PC-3 (cell line): ENCODE measurements around the gene CBFA2T3. TPM values are rescaled to one million over a fixed set of nuclear protein-coding genes. Genes with fewer than 3 reads are reported as not detected.

Experiments used
- ATAC-seq: fragments of 200-7000 bp; cut with Tn5 transposase; 2 replicates; pipeline ENCODE4 v1.9.1; 2020; ENCODE audit warnings: mild to moderate bottlenecking, moderate library complexity
- BruUV-seq: library from RNA; stranded (reverse); fragments of 400-500 nt; replicated peaks from 2 replicates; lab custom pipeline; 2021; lab: Mats Ljungman, UMichigan
- CTCF ChIA-PET: fragments of 300-600 bp; sonication (Branson Sonifier 250); formaldehyde crosslinking; loops from one replicate; lab custom pipeline; 2022; ENCODE audit warnings: antibody characterized with exemption; lab: Charles Lee
- POLR2A ChIA-PET: fragments of 300-600 bp; sonication (Branson Sonifier 250); formaldehyde crosslinking; loops from one replicate; lab custom pipeline; 2022; ENCODE audit warnings: antibody characterized with exemption; ENCODE audit not compliant: unreplicated experiment; lab: Charles Lee
- DNase-seq: peaks from one replicate; pipeline ENCODE4 v3.0.0-alpha.2; 2015
- H2AFZ ChIP-seq: fragments of 300-600 bp; sonication (generic); 2 replicates; pipeline ENCODE4 v1.6.0; 2016; ENCODE audit warnings: antibody characterized with exemption, low read length
- H3F3A ChIP-seq: fragments of 300-600 bp; sonication (generic); one replicate; pipeline ENCODE4 v1.6.0; 2017; ENCODE audit warnings: antibody characterized with exemption, low read length, control low read depth, mild to moderate bottlenecking; ENCODE audit not compliant: unreplicated experiment
- H3K27ac ChIP-seq: fragments of 300-600 bp; sonication (generic); 2 replicates; pipeline ENCODE4 v1.5.1; 2016; ENCODE audit warnings: mild to moderate bottlenecking, low read length
- H3K27me3 ChIP-seq: fragments of 300-600 bp; sonication (generic); 2 replicates; pipeline ENCODE4 v1.6.1; 2016; ENCODE audit warnings: low read length, mixed read lengths
- H3K36me3 ChIP-seq: fragments of 300-600 bp; sonication (generic); 2 replicates; pipeline ENCODE4 v1.6.1; 2016; ENCODE audit warnings: low read depth, mixed run types, low read length, mixed read lengths
- H3K4me1 ChIP-seq: fragments of 300-600 bp; sonication (generic); 2 replicates; pipeline ENCODE4 v1.5.1; 2016; ENCODE audit warnings: low read length; ENCODE audit not compliant: insufficient read depth
- H3K4me2 ChIP-seq: fragments of 300-600 bp; sonication (generic); 2 replicates; pipeline ENCODE4 v1.6.0; 2016; ENCODE audit warnings: low read length
- H3K4me3 ChIP-seq: fragments of 300-600 bp; sonication (generic); 2 replicates; pipeline ENCODE4 v1.5.1; 2016; ENCODE audit warnings: mild to moderate bottlenecking, low read length, mixed read lengths
- H3K79me2 ChIP-seq: fragments of 300-600 bp; sonication (generic); 2 replicates; pipeline ENCODE4 v1.6.1; 2017; ENCODE audit warnings: low read length, mixed read lengths
- H3K9ac ChIP-seq: fragments of 300-600 bp; sonication (generic); 2 replicates; pipeline ENCODE4 v1.6.0; 2016; ENCODE audit warnings: mild to moderate bottlenecking, low read length
- H3K9me2 ChIP-seq: fragments of 300-600 bp; sonication (generic); replicated peaks from 2 replicates; pipeline ENCODE4 v1.6.1; 2016; ENCODE audit warnings: mixed run types, low read length, mixed read lengths
- H3K9me3 ChIP-seq: fragments of 300-600 bp; sonication (generic); 2 replicates; pipeline ENCODE4 v1.6.1; 2016; ENCODE audit warnings: low read length, mixed read lengths
- H4K20me1 ChIP-seq: fragments of 300-600 bp; sonication (generic); 2 replicates; pipeline ENCODE4 v1.6.1; 2016; ENCODE audit warnings: low read length, mixed read lengths
- EZH2 ChIP-seq: fragments of 300-600 bp; sonication (generic); IDR thresholded peaks from one replicate; pipeline ENCODE4 v1.6.1; 2017; ENCODE audit warnings: antibody characterized with exemption, mild to moderate bottlenecking, low read length; ENCODE audit not compliant: unreplicated experiment
- EZH2phosphoT487 ChIP-seq: fragments of 300-600 bp; sonication (generic); IDR thresholded peaks from 2 replicates; pipeline ENCODE4 v1.6.1; 2018; ENCODE audit warnings: mild to moderate bottlenecking, antibody characterized with exemption, low read length, borderline replicate concordance
- intact Hi-C: fragments of 100-400 bp; cut with micrococcal nuclease; formaldehyde crosslinking; loops from 2 replicates; pipeline ENCODE4 v1.9.0; 2023
- total RNA-seq: library from RNA; depleted of rRNA; stranded (reverse); fragments of >200 nt; gene quantifications from 2 replicates; pipeline ENCODE4 v1.2.3, GENCODE V29; 2014
- TF ChIP-seq, protein P1 (sequence below): fragments of 300-600 bp; sonication (generic); conservative IDR thresholded peaks from 2 replicates; pipeline ENCODE4 v1.5.1; 2017; ENCODE audit warnings: antibody characterized with exemption, low read depth, mild to moderate bottlenecking, low read length

CBFA2T3 gene
- total RNA-seq, 1 experiment from 2014 or later = not detected

DNA sequence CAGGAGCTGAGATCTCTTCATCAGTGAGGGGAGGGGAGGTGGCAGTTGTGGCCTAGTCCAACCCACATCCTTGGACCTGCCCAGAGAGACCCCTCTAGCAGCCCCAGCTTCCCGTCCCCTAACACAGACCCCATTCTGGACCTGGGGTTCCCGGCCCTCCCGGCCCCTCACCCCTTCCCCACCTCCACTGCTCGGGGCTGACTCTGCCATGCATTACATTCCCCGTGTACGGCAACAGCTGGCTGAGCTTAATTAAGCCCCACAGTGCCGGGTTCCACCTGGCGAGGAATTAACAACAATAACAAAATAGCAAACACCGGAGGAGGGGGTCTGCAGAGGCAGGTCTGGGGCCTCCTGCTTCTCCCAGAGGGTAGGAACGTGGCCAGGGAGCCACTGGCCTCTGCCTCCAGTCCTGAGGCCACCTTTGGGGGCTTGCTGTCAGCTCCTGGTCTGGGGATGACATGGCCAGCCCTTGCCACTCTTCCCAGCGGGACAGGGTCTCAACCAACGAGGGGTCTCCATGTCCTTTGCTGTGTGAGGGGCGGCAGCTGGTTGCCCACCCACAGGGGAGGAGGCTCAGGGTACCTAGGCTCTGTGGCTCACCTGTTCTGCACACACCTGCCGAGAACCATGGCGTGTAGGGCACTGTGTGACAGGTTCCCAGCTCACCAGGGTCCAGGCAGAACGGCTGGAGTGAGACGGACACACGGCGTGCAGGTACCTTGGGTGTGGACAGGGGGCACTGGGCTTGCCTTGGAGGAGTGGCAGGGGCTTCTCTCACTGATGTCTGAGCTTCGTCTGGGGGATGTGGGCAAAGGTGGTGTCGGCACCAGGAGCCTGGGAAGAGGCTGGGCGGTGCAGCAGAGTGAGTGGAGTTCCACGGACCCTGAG is 46.9 kb upstream of the CBFA2T3 start:
- H3F3A ChIP-seq = no peaks in the 10 kb centered on the region
- H3K9me2 ChIP-seq = no peaks in the 10 kb centered on the region
- DNase-seq (no peak), ATAC-seq (no peak)
- no peaks in the 10 kb centered on the region for H3K79me2 ChIP-seq
- no peaks in the 10 kb centered on the region for H3K9me3 ChIP-seq
- H3K4me2 ChIP-seq = no peak overlapping the region
- no peak overlapping the region for H3K27ac ChIP-seq
- H3K9ac ChIP-seq = no peak overlapping the region
- H3K27me3 ChIP-seq = peaks cover 58% of the 10 kb centered on the region
- TF ChIP-seq, protein P1, sequence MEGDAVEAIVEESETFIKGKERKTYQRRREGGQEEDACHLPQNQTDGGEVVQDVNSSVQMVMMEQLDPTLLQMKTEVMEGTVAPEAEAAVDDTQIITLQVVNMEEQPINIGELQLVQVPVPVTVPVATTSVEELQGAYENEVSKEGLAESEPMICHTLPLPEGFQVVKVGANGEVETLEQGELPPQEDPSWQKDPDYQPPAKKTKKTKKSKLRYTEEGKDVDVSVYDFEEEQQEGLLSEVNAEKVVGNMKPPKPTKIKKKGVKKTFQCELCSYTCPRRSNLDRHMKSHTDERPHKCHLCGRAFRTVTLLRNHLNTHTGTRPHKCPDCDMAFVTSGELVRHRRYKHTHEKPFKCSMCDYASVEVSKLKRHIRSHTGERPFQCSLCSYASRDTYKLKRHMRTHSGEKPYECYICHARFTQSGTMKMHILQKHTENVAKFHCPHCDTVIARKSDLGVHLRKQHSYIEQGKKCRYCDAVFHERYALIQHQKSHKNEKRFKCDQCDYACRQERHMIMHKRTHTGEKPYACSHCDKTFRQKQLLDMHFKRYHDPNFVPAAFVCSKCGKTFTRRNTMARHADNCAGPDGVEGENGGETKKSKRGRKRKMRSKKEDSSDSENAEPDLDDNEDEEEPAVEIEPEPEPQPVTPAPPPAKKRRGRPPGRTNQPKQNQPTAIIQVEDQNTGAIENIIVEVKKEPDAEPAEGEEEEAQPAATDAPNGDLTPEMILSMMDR = no peak
- TF ChIP-seq EZH2phosphoT487 (no peak), EZH2 (no peak)
- no peaks in the 10 kb centered on the region for H4K20me1 ChIP-seq
- BruUV-seq = no TSS peak
- peaks cover 5% of the 10 kb centered on the region; the same call in 1 of the 2 replicates for H3K4me1 ChIP-seq
- intact Hi-C loops = no loop called here
- H2AFZ ChIP-seq = no peak overlapping the region
- no peaks in the 10 kb centered on the region for H3K36me3 ChIP-seq
- POLR2A ChIA-PET = interaction anchor here (0.6 kb wide), 1 partner anchor 49 kb away, joined by 5 read pairs; no protein-coding TSS in a partner anchor
- no peak overlapping the region for H3K4me3 ChIP-seq
- CTCF ChIA-PET = no interaction called here

DNA sequence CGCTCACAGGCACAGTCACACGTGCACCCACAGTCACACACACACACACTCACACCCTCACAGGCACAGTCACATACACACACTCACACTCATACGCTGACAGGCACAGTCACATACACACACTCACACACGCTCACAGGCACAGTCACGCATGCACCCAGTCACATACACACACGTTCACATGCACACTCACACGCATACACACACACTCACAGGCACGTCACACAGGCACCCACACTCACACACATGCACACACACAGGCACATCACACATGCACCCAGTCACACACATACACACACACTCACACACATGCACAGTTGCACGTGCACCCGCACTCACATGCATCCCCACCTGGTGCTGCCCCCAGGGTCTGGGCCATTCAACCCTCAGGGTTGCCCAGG is 46.1 kb upstream of the CBFA2T3 start:
- Histone ChIP-seq H3K9me3 (no peaks in the 10 kb centered on the region), H3K36me3 (no peaks in the 10 kb centered on the region), H3K27ac (no peak overlapping the region), H4K20me1 (no peaks in the 10 kb centered on the region), H3F3A (no peaks in the 10 kb centered on the region), H3K79me2 (no peaks in the 10 kb centered on the region), H3K4me3 (no peak overlapping the region), H2AFZ (no peak overlapping the region), H3K4me1 (peaks cover 5% of the 10 kb centered on the region; the same call in 1 of the 2 replicates), H3K9me2 (no peaks in the 10 kb centered on the region), H3K9ac (no peak overlapping the region), H3K27me3 (peaks cover 64% of the 10 kb centered on the region), H3K4me2 (no peak overlapping the region)
- ATAC-seq = no peak
- ChIA-PET CTCF (no interaction called here), POLR2A (no interaction called here)
- DNase-seq = no peak
- TF ChIP-seq EZH2 (no peak), EZH2phosphoT487 (no peak)
- TF ChIP-seq, protein P1 = no peak
- intact Hi-C loops = no loop called here
- no TSS peak for BruUV-seq
